ENCODE data around the gene SCGB1A1. TPM values are rescaled to one million over a fixed set of nuclear protein-coding genes. Genes with fewer than 3 reads are reported as not detected.

The SCGB1A1 gene
- total RNA-seq, 4 donors from 2014 or later, result 3.0 TPM; not detected in 3

DNA sequence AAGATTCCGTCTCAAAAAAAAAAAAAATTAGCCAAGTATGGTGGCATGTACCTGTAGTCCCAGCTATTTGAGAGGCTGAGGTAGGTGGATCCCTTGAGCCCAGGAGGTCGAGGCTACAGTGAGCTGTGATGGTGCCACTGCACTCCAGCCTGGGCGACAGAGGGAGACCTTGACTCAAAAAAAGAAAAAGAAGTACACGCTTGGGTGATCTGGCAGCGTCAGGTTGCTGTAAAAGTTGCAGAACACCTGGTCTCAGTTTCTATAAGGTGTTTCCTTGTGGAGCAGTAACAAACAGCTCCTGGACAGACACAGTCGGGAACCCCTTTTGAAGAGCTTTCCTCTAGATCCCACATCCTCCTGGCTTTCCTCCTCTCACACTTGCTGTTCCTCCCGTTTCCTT lies 45.8 kb downstream of the SCGB1A1 start:
- H3K9me3 ChIP-seq, result no peaks in the 10 kb centered on the region
- H3K4me3 ChIP-seq, result no peak overlapping the region
- TF ChIP-seq EP300 (IDR thresholded peaks at IDR 0.05) (no peak), POLR2AphosphoS5 (IDR thresholded peaks at IDR 0.05) (no peak), POLR2A (IDR thresholded peaks at IDR 0.05; ENCODE audit: low read depth) (no peak)
- TF ChIP-seq, protein P1, sequence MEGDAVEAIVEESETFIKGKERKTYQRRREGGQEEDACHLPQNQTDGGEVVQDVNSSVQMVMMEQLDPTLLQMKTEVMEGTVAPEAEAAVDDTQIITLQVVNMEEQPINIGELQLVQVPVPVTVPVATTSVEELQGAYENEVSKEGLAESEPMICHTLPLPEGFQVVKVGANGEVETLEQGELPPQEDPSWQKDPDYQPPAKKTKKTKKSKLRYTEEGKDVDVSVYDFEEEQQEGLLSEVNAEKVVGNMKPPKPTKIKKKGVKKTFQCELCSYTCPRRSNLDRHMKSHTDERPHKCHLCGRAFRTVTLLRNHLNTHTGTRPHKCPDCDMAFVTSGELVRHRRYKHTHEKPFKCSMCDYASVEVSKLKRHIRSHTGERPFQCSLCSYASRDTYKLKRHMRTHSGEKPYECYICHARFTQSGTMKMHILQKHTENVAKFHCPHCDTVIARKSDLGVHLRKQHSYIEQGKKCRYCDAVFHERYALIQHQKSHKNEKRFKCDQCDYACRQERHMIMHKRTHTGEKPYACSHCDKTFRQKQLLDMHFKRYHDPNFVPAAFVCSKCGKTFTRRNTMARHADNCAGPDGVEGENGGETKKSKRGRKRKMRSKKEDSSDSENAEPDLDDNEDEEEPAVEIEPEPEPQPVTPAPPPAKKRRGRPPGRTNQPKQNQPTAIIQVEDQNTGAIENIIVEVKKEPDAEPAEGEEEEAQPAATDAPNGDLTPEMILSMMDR (IDR thresholded peaks at IDR 0.05), result no peak
- no peaks in the 10 kb centered on the region for H3K36me3 ChIP-seq
- H3K27me3 ChIP-seq, result no peaks in the 10 kb centered on the region
- H3K4me1 ChIP-seq, result peaks cover 0 to 11% (median 5%) of the 10 kb centered on the region in 4 donors
- DNase-seq (ENCODE audit: extremely low spot score), result no peak
- no peak overlapping the region for H3K27ac ChIP-seq (replicated peaks in 1 of 4)
- intact Hi-C loops (cut with DNase I), result no loop called here
- WGBS, result 87% methylated on average over 7 of the region's 7 CpGs

DNA sequence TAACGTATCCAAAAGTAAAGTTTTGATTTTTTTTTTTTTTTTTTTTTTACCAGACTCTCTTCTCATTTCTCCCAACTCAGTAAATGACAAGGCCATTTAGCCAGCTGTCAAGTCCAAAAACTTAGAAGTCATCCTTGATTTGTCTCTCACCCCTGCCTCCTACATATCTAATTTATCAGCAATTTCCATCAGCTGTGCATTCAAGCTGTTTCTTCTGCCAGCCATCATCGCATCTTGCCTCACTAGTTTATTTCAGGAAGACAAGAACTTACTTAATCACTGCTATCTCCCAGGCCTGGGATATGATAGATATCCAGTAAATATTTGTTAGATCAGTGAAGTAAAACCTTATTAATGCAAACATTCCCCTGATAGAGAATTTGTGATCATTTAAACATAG lies 47.6 kb downstream of the SCGB1A1 start:
- Histone ChIP-seq H3K27me3 (no peaks in the 10 kb centered on the region), H3K9me3 (no peaks in the 10 kb centered on the region), H3K4me3 (no peak overlapping the region), H3K27ac (replicated peaks in 1 of 4) (no peak overlapping the region), H3K36me3 (no peaks in the 10 kb centered on the region), H3K4me1 (peaks cover 0 to 11% (median 5%) of the 10 kb centered on the region in 4 donors)
- TF ChIP-seq POLR2A (IDR thresholded peaks at IDR 0.05; ENCODE audit: low read depth), result no peak
- TF ChIP-seq EP300 (IDR thresholded peaks at IDR 0.05), result no peak
- TF ChIP-seq POLR2AphosphoS5 (IDR thresholded peaks at IDR 0.05), result no peak
- TF ChIP-seq, protein P1 (IDR thresholded peaks at IDR 0.05), result no peak
- 67% methylated on average over 2 of the region's 2 CpGs for WGBS
- no peak for DNase-seq (ENCODE audit: extremely low spot score)
- intact Hi-C loops (cut with DNase I), result no loop called here

DNA sequence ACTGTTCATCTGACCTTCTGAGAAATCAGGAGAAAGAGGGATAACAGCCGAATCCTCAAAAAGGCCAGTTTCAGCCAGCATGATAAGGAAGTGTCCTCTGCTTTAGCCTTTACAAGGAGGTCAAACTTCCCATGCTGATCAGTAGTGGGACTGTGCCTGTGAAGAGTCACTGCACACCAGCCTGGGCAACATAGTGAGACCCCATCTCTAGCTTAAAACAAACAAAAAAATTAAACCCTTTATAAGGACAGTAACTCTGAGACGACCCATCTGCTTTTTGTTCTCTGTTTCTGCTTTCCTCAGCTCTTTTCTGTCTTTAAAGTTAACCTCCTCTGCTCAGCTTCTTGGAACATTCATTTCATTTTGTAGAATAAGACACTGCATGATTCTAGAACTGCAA lies 49.7 kb downstream of the SCGB1A1 start:
- no peaks in the 10 kb centered on the region for H3K27me3 ChIP-seq
- no peaks in the 10 kb centered on the region for H3K9me3 ChIP-seq
- H3K36me3 ChIP-seq, result no peaks in the 10 kb centered on the region
- WGBS, result 66% methylated on average over 2 of the region's 2 CpGs
- peaks cover 0 to 14% (median 11%) of the 10 kb centered on the region in 4 donors for H3K4me1 ChIP-seq
- H3K27ac ChIP-seq (replicated peaks in 1 of 4), result no peak overlapping the region
- no peak overlapping the region for H3K4me3 ChIP-seq
- intact Hi-C loops (cut with DNase I), result no loop called here
- DNase-seq (ENCODE audit: extremely low spot score), result no peak
- TF ChIP-seq EP300 (IDR thresholded peaks at IDR 0.05) (no peak), POLR2AphosphoS5 (IDR thresholded peaks at IDR 0.05) (no peak), POLR2A (IDR thresholded peaks at IDR 0.05; ENCODE audit: low read depth) (no peak)
- TF ChIP-seq, protein P1 (IDR thresholded peaks at IDR 0.05), result no peak

DNA sequence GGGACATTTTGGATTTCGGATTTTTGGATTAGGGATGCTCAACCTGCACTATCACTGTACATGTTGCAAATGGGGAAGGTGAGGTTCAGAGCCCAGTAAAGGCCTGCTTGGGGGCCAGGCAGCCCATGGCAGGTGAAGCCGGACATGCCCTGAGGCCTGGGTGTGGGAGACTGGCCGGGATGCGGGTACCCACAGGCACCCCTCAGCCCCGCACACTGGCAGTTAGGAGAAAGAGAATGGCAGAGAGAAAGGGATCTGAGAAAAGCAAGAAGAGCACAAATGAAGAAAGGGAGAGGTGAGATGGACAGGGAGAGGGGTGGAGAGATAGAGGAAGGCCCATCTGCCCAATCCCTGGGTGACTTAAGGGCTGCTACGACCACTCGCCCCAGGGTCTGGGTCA lies 52.8 kb downstream of the SCGB1A1 start:
- H3K27ac ChIP-seq (replicated peaks in 1 of 4), result peak overlapping the region; percentile 44 to 70 (median 66)
- intact Hi-C loops (cut with DNase I), result no loop called here
- no peak for DNase-seq (ENCODE audit: extremely low spot score)
- no peaks in the 10 kb centered on the region for H3K27me3 ChIP-seq
- no peak overlapping the region for H3K4me3 ChIP-seq
- 95% methylated on average over 7 of the region's 7 CpGs for WGBS
- TF ChIP-seq, protein P1 (IDR thresholded peaks at IDR 0.05), result no peak
- TF ChIP-seq POLR2AphosphoS5 (IDR thresholded peaks at IDR 0.05) (no peak), POLR2A (IDR thresholded peaks at IDR 0.05; ENCODE audit: low read depth) (no peak), EP300 (IDR thresholded peaks at IDR 0.05) (no peak)
- H3K9me3 ChIP-seq, result no peaks in the 10 kb centered on the region
- H3K4me1 ChIP-seq, result peaks cover 0 to 14% (median 11%) of the 10 kb centered on the region in 4 donors
- no peaks in the 10 kb centered on the region for H3K36me3 ChIP-seq

Data from esophagus muscularis mucosa (tissue), 4 donors.